KOPT-K1 (cell line): ENCODE results near the gene PLCL2.

Experiments
- H3K27ac ChIP-seq: fragments of 200-600 bp; sonication (generic); 2 replicates; pipeline ENCODE4 v1.5.1; 2016; ENCODE audit warnings: antibody characterized with exemption, mild to moderate bottlenecking, low read depth, low read length; ENCODE audit not compliant: poor library complexity, severe bottlenecking
- H3K36me3 ChIP-seq: fragments of 200-600 bp; sonication (generic); 2 replicates; pipeline ENCODE4 v1.5.1; 2017; ENCODE audit warnings: antibody characterized with exemption, mild to moderate bottlenecking, low read length, moderate library complexity; ENCODE audit not compliant: insufficient read depth
- H3K9me3 ChIP-seq: fragments of 200-600 bp; sonication (generic); 2 replicates; pipeline ENCODE4 v1.5.1; 2017; ENCODE audit warnings: antibody characterized with exemption, low read length, mild to moderate bottlenecking; ENCODE audit not compliant: insufficient read depth, poor library complexity, severe bottlenecking

PLCL2 gene

GRCh38 chr3:16877911-16878310 is 6.8 kb upstream of the PLCL2 start:
- no peaks in the 10 kb centered on the region for H3K9me3 ChIP-seq
- no peaks in the 10 kb centered on the region for H3K36me3 ChIP-seq
- no peak overlapping the region for H3K27ac ChIP-seq

GRCh38 chr3:16881896-16882630 is 2.7 kb upstream of the PLCL2 start:
- no peak overlapping the region for H3K27ac ChIP-seq
- no peaks in the 10 kb centered on the region for H3K36me3 ChIP-seq
- no peaks in the 10 kb centered on the region for H3K9me3 ChIP-seq

DNA sequence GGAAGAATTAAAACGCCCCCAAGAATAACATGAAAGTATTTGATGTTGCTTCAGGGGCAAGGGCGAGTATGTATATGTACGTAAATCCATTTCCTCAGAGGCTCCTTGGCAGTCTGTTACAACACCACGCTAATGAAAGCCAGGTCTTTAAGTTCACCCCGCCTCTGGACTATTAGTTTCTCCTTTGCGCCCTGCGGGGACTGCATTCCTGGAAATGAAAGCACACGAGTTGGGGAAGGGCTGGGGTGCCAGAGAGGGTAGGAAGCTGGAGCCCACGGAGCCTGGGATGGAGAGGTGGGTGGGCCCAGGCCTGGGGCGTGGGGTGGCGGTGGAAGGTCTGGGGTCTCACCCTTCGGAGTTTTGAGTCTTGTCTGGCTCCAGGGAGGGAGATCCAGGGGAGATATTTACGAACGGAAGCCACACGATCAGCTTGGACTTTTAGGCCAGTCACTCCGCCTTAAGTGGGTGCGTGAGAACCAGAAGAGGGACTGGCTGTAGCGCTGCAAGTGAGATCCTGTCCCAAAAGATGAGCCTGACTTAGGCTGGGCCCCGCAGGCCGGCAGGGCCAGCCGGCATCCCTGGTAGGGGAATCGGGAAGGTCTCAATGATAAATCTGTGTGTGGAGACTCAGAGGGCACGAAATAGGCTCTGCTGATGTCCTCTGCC is 1.6 kb upstream of the PLCL2 start:
- Histone ChIP-seq H3K36me3 (no peaks in the 10 kb centered on the region), H3K27ac (no peak overlapping the region), H3K9me3 (no peaks in the 10 kb centered on the region)

DNA sequence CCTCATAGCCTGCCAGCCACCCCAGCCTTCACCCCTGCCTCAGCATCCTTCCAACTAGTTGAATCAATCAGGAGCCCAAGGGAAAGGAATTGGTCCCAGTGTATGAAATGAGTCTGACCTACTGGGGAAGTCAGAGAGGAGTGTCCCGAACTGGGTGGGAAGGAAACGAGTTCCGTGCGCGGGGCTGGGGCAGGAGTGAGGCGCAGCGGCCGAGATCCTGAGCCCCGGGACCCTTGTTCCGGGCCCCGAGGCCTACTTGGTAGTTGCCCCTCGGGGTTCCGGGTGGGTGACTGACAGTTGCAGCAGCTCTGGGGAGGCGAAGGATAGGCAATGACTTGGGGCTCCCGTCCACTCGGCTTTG is 1.1 kb upstream of the PLCL2 start:
- Histone ChIP-seq H3K36me3 (no peaks in the 10 kb centered on the region), H3K9me3 (no peaks in the 10 kb centered on the region), H3K27ac (no peak overlapping the region)

DNA sequence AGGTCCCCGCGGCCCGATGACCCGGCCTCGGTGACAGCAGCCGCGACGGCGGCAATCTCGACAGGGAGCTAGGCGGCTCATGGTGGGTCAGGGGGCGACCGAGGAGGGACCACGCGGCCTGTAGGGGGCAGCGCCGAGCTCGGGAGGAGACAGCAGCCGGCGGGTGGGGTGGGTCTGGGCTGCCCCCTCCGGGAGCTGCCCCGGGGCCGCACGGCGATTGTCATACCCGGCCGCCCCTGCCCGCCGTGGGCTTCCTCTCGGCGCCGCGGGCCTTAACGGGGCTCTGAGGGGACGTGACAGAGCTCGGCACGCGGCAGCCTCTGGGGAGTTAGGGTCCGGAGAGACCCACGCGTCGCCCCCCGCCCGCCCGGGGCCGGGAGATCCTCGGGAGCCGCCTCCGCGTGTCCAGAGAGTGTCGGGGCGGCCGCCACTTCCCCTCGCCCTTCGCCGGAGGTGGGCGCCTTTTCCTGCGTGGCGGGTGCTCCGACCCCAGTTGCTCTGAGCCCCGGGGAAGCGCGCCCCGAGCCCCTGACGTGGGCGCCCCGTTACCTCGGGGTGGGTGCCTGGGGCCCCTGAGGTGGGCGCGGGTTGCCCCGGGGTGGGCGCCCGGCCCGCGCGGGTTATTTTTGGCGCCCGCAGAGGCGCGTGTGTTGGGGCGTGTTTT is 539 bp upstream of the PLCL2 start:
- H3K9me3 ChIP-seq = no peaks in the 10 kb centered on the region
- H3K27ac ChIP-seq = peak overlapping the region; percentile 87
- H3K36me3 ChIP-seq = no peaks in the 10 kb centered on the region

DNA sequence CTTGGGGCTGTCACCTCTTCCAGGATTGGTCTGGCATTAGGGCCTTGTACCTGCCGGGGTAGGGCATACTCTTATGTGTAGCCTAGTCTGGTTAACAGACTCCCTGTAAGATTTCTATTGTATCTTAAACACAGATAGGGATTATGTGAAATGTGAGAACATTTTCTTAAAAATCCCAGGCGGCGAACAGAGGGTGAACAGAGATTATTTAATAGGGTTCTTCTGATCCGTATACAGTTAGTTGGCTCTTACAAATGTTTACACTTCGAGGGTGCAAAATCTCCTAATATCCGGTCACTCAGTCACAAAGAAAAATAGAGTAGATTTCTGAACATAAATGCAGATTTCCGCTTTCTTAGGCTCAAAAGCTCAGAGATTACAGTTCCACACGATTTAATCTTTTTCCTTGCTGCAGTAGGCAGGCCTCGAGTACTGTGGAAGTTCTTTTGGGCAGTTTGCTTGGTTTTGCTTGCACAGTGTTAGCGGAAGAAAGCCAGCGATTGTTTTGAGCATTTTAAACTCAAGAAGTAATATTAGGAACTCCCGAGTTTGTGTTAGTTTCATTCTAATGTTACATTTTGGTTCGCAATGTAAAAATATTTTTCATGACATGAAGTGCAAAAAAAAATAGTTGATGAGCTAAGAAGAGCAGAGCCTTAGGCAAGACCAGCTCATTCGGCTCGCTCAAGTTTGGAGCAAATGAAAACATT is 993 bp downstream of the PLCL2 start:
- H3K27ac ChIP-seq = peak overlapping the region; percentile 87
- H3K36me3 ChIP-seq = no peaks in the 10 kb centered on the region
- H3K9me3 ChIP-seq = no peaks in the 10 kb centered on the region

DNA sequence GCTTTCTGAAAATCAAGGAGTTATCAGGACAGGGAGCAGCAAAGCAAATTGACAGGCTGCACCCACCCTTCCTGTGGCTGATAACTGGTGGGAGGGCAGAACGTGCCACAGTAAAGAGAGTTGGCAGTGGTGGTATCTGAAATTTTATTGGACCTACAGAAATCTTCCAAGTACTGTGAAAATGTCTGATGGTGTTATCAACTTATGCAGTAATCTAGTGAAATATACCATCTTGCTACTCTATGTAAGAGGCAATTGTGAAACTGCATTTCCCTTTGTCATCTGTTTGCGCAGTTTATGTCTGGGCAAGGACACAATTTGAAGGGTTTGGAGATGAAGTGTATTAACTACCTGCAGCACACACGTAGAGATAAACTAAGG is 1.5 kb downstream of the PLCL2 start:
- Histone ChIP-seq H3K9me3 (no peaks in the 10 kb centered on the region), H3K27ac (peak overlapping the region; percentile 87), H3K36me3 (no peaks in the 10 kb centered on the region)

- Histone ChIP-seq H3K27ac (peak overlapping the region; percentile 87), H3K9me3 (no peaks in the 10 kb centered on the region), H3K36me3 (no peaks in the 10 kb centered on the region)
These were observed 2.4 kb downstream of the PLCL2 start for GRCh38 chr3:16887130-16887529.

DNA sequence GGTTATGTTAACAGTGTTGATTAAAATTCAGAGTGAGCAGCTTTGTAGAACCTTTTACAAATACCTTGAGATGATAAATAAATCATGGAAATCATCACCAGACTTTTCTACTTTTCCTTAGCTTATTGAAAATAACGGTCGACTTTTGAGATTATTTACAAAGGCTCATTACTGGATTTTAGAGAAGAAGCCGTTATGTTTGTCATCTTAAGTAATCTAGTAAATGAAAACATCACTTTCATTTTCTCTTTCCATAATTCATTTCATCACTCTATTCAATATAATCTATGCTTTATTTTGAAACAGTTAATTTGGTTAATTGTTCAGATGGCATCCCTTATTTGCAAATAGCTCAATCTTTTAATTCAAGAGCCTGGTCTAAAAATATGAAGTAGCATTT is 3.6 kb downstream of the PLCL2 start:
- Histone ChIP-seq H3K9me3 (no peaks in the 10 kb centered on the region), H3K36me3 (no peaks in the 10 kb centered on the region), H3K27ac (peak overlapping the region; percentile 87)

DNA sequence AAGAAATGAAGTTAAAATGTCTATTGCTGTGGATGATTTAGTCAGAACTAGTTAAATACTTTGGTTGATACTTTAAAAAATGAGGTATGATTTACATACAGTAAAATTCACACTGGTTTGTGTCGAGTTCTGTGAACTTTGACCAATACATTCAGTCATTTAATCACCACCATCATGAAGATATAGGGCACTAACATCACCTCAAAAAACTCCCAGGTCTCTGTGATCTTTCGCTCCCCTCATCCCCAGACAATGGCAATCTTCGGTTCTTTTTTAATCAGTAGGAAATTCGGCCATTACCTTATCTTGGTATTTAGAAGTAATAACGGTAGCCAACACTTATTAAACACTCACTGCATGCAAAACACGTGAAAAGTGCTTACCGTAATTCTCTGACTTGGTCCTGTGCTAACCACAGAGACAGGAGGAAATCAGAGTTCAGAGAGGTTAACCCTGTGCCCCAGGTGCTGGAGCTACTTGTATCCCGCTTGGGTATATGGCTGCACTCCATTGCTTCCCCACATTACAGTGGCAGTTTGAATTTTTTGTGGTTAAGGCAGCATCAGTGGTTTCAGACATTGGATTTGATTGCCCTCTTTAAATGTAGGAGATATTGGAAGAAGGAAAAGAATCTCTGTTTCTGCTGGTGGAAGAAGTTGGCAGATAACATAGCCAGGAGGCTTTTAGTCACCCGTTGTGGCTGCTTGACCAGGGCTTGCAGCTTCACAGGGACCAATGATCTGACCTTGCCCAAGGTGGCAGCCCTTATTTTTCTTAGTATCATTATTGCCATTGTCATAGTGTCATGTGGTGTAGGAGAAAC is 4.2 kb downstream of the PLCL2 start:
- peak overlapping the region; percentile 87 for H3K27ac ChIP-seq
- no peaks in the 10 kb centered on the region for H3K9me3 ChIP-seq
- H3K36me3 ChIP-seq = no peaks in the 10 kb centered on the region

DNA sequence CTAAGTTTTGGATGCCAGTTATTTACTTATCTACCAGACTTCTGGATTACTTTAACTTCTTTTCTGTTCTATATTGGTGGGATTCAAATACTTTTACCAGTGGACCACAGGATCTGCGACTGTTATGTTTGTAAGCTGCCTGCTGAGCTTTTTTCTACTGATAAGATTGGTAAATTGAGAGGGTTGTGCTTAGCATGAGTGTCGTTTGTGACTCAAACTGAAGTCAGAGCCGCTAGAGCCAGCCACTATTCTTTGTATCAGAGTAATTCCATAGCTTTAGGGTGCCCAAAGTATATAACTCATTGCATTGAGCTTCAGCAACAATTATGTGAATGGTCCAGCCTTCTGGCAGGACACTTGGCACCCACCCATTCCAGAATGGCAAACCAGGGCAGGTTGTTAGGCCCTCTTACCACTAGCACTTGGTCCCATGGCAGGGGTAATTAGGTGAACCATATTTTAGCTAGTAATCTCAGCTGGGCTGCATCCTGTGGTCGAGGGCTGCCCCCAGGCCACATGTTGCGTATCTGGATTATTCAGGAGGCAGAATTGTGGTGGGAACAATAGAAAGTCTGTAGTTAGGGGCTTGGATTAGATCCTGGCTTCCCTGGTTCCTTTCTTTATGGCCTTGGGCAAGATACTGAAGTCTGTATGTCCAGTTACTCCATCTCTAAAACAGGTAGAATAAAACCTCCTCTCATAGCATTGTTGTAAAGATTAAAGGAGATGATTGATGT is 6.0 kb downstream of the PLCL2 start:
- no peaks in the 10 kb centered on the region for H3K9me3 ChIP-seq
- no peaks in the 10 kb centered on the region for H3K36me3 ChIP-seq
- no peak overlapping the region for H3K27ac ChIP-seq

- no peaks in the 10 kb centered on the region for H3K9me3 ChIP-seq
- H3K36me3 ChIP-seq = no peaks in the 10 kb centered on the region
- H3K27ac ChIP-seq = no peak overlapping the region
These were observed 9.0 kb downstream of the PLCL2 start for GRCh38 chr3:16893618-16894200.

GRCh38 chr3:16896094-16896627 is 11.4 kb downstream of the PLCL2 start:
- Histone ChIP-seq H3K27ac (peak overlapping the region; percentile 87), H3K9me3 (no peaks in the 10 kb centered on the region), H3K36me3 (no peaks in the 10 kb centered on the region)
